Measurements from ENCODE around the gene SHQ1.

SHQ1 gene

GRCh38 chr3:72724070-72724469 is 124.2 kb downstream of the SHQ1 start (continued):
- TF ChIP-seq ZNF10 (tag by site-specific recombination; IDR thresholded peaks at IDR 0.05): no peak
- TF ChIP-seq ZFHX2 (tag by site-specific recombination; conservative IDR thresholded peaks at IDR 0.05): no peak
- TF ChIP-seq ZNF341 (tag by site-specific recombination; IDR thresholded peaks at IDR 0.05; ENCODE audit: low read depth): no peak
- TF ChIP-seq GFI1B (tag by site-specific recombination; IDR thresholded peaks at IDR 0.05): no peak

- peaks cover 4% of the 10 kb centered on the region; the same call in 1 of the 2 replicates for H3K4me1 ChIP-seq (ENCODE audit: control insufficient read depth, insufficient read depth, low read length)
- no peaks in the 10 kb centered on the region for H3K9me3 ChIP-seq (ENCODE audit: control insufficient read depth, insufficient read depth, low read depth, low read length)
- CTCF ChIA-PET: no interaction called here
- POLR2A ChIA-PET: no interaction called here
- no peak overlapping the region for H3K27ac ChIP-seq (ENCODE audit: extremely low read depth, low read depth, low read length)
- H3K4me3 ChIP-seq (ENCODE audit: low read depth, low read length): no peak overlapping the region
- no peaks in the 10 kb centered on the region for H3K36me3 ChIP-seq (ENCODE audit: control insufficient read depth in 2 of 2, insufficient read depth in 1 of 2, low read length in 2 of 2)
- TF ChIP-seq ATF2 (tag by site-specific recombination; IDR thresholded peaks at IDR 0.05; ENCODE audit: low read depth) (peak; percentile 45), ZFP3 (tag by site-specific recombination; IDR thresholded peaks at IDR 0.05; ENCODE audit: low read depth) (no peak), PRDM10 (tag by site-specific recombination; IDR thresholded peaks at IDR 0.05) (peak; percentile 35; the same call in 1 of the 2 replicates), SCRT2 (tag by site-specific recombination; IDR thresholded peaks at IDR 0.05) (peak; percentile 78), ZNF555 (tag by site-specific recombination; conservative IDR thresholded peaks at IDR 0.05) (no peak), ZNF398 (tag by site-specific recombination; IDR thresholded peaks at IDR 0.05) (peak; percentile 80), ZNF768 (tag by site-specific recombination; IDR thresholded peaks at IDR 0.05) (no peak)
Measured at GRCh38 chr3:72722930-72723726, 125.1 kb downstream of the SHQ1 start.

- no peak overlapping the region for H3K4me3 ChIP-seq (ENCODE audit: low read depth, low read length)
- H3K9me3 ChIP-seq (ENCODE audit: control insufficient read depth, insufficient read depth, low read depth, low read length): no peaks in the 10 kb centered on the region
- peaks cover 4% of the 10 kb centered on the region; the same call in 1 of the 2 replicates for H3K4me1 ChIP-seq (ENCODE audit: control insufficient read depth, insufficient read depth, low read length)
- CTCF ChIA-PET: no interaction called here
- no peaks in the 10 kb centered on the region for H3K36me3 ChIP-seq (ENCODE audit: control insufficient read depth in 2 of 2, insufficient read depth in 1 of 2, low read length in 2 of 2)
- TF ChIP-seq SETDB1 (IDR thresholded peaks at IDR 0.05; ENCODE audit: insufficient read length, low read length): no peak
- TF ChIP-seq KLF17 (tag by site-specific recombination; IDR thresholded peaks at IDR 0.05): no peak
- TF ChIP-seq ZNF366 (tag by site-specific recombination; conservative IDR thresholded peaks at IDR 0.05): peak; percentile 91
- TF ChIP-seq GLI2 (tag by site-specific recombination; IDR thresholded peaks at IDR 0.05; ENCODE audit: borderline replicate concordance, low read depth): no peak
- TF ChIP-seq ZNF600 (tag by site-specific recombination; IDR thresholded peaks at IDR 0.05): no peak
- no peak for TF ChIP-seq KLF7 (tag by site-specific recombination; IDR thresholded peaks at IDR 0.05; ENCODE audit: borderline replicate concordance)
- TF ChIP-seq ZNF658 (tag by site-specific recombination; IDR thresholded peaks at IDR 0.05): no peak
- no peak for TF ChIP-seq ZNF449 (tag by site-specific recombination; IDR thresholded peaks at IDR 0.05)
- TF ChIP-seq WT1 (tag by site-specific recombination; IDR thresholded peaks at IDR 0.05): peak; percentile 26; the same call in 1 of the 2 replicates
- no peak for TF ChIP-seq OSR2 (tag by site-specific recombination; IDR thresholded peaks at IDR 0.05)
- H3K27ac ChIP-seq (ENCODE audit: extremely low read depth, low read depth, low read length): no peak overlapping the region
- POLR2A ChIA-PET: no interaction called here
Measured at GRCh38 chr3:72721683-72722381, 126.4 kb downstream of the SHQ1 start.

Measured in HEK293 (cell line).